CD14-positive monocyte (primary cell): ENCODE data around the gene DEPDC1B. TPM values are rescaled to one million over a fixed set of nuclear protein-coding genes. Genes with fewer than 3 reads are reported as not detected.

Experiments used
- DNase-seq, 3 donors: peaks; one replicate each; pipeline ENCODE4 v3.0.0-alpha.2; 2011 to 2022
- H2AFZ ChIP-seq: 2 replicates; pipeline ENCODE4 v1.6.0; 2012; ENCODE audit warnings: mild to moderate bottlenecking, low read depth, low read length, inconsistent platforms; ENCODE audit not compliant: insufficient read depth, poor library complexity, severe bottlenecking
- H3K27ac ChIP-seq, 2 donors: 1 replicate in 1 of 2; 2 replicates in 1 of 2; pipeline ENCODE4 v1.5.1; 2012 to 2013; ENCODE audit warnings: low read length in 2 of 2, control low read depth in 1 of 2, inconsistent platforms in 1 of 2, low read depth in 1 of 2, mild to moderate bottlenecking in 1 of 2
- H3K27me3 ChIP-seq, 2 donors: one replicate each; pipeline versions ENCODE4 v1.6.0 to v1.6.1; 2011 to 2013; ENCODE audit warnings: low read length in 2 of 2; ENCODE audit not compliant: control insufficient read depth in 2 of 2, insufficient read depth in 2 of 2
- H3K36me3 ChIP-seq, 2 donors: replicated peaks in 1 of 2; 1 replicate in 1 of 2; 2 replicates in 1 of 2; pipeline versions ENCODE4 v1.5.1 to v1.6.1; 2012 to 2013; ENCODE audit warnings: low read length in 2 of 2, control low read depth in 1 of 2, inconsistent platforms in 1 of 2, mild to moderate bottlenecking in 1 of 2; ENCODE audit not compliant: insufficient read depth in 2 of 2, control insufficient read depth in 1 of 2
- H3K4me1 ChIP-seq, 2 donors: 1 replicate in 1 of 2; 2 replicates in 1 of 2; pipeline versions ENCODE4 v1.5.1 to v1.6.1; 2012 to 2013; ENCODE audit warnings: low read length in 2 of 2, control low read depth in 1 of 2, inconsistent platforms in 1 of 2, mild to moderate bottlenecking in 1 of 2, moderate library complexity in 1 of 2; ENCODE audit not compliant: insufficient read depth in 2 of 2, control insufficient read depth in 1 of 2
- H3K4me2 ChIP-seq: replicated peaks from 2 replicates; pipeline ENCODE3; 2012; ENCODE audit warnings: low read length, moderate library complexity, mild to moderate bottlenecking; ENCODE audit not compliant: poor library complexity, severe bottlenecking; ENCODE audit errors: extremely low read depth
- H3K4me3 ChIP-seq, 3 experiments: fragments of 200-600 bp in 1 of 3; sonication (generic) in 1 of 3; replicated peaks in 1 of 3; 1 replicate in 2 of 3; 2 replicates in 1 of 3; pipeline ENCODE4 v1.5.1; 2011 to 2013; ENCODE audit warnings: low read length in 3 of 3, mild to moderate bottlenecking in 3 of 3, control low read depth in 2 of 3, low read depth in 2 of 3, inconsistent platforms in 1 of 3, moderate library complexity in 1 of 3
- H3K79me2 ChIP-seq: 2 replicates; pipeline ENCODE4 v1.6.0; 2012; ENCODE audit warnings: mild to moderate bottlenecking, control low read depth, inconsistent platforms, low read length, moderate library complexity; ENCODE audit not compliant: insufficient read depth
- H3K9ac ChIP-seq: 2 replicates; pipeline ENCODE4 v1.6.0; 2017; ENCODE audit warnings: low read length, mild to moderate bottlenecking; ENCODE audit not compliant: insufficient read depth, poor library complexity, severe bottlenecking
- H3K9me3 ChIP-seq, 2 donors: replicated peaks in 1 of 2; 1 replicate in 1 of 2; 2 replicates in 1 of 2; pipeline versions ENCODE4 v1.5.1 to v1.6.1; 2012 to 2013; ENCODE audit warnings: low read length in 2 of 2, control low read depth in 1 of 2; ENCODE audit not compliant: control insufficient read depth in 1 of 2, insufficient read depth in 1 of 2
- H4K20me1 ChIP-seq: 2 replicates; pipeline ENCODE4 v1.6.0; 2012; ENCODE audit warnings: mild to moderate bottlenecking, low read length, control low read depth, moderate library complexity; ENCODE audit not compliant: insufficient read depth
- H3K27ac Mint-ChIP-seq, 7 donors: one replicate each; pipeline ENCODE4 v1.8.0; 2020; ENCODE audit warnings: mild to moderate bottlenecking in 7 of 7, mixed read lengths in 7 of 7, moderate library complexity in 6 of 7, inconsistent platforms in 2 of 7
- H3K27me3 Mint-ChIP-seq, 3 donors: one replicate each; pipeline ENCODE4 v1.8.0; 2021 to 2022; ENCODE audit warnings: low read depth in 3 of 3, mild to moderate bottlenecking in 3 of 3, mixed read lengths in 3 of 3, moderate library complexity in 3 of 3, inconsistent platforms in 1 of 3
- H3K36me3 Mint-ChIP-seq, 2 donors: one replicate each; pipeline ENCODE4 v1.8.0; 2020; ENCODE audit warnings: mixed read lengths in 2 of 2, inconsistent platforms in 1 of 2, mild to moderate bottlenecking in 1 of 2
- H3K4me1 Mint-ChIP-seq: one replicate; pipeline ENCODE4 v1.8.0; 2020; ENCODE audit warnings: mild to moderate bottlenecking, mixed read lengths
- H3K4me3 Mint-ChIP-seq, 2 donors: one replicate each; pipeline ENCODE4 v1.8.0; 2020; ENCODE audit warnings: mild to moderate bottlenecking in 2 of 2, mixed read lengths in 2 of 2, moderate library complexity in 1 of 2
- H3K9me3 Mint-ChIP-seq, 7 donors: one replicate each; pipeline ENCODE4 v1.8.0; 2020 to 2022; ENCODE audit warnings: mixed read lengths in 7 of 7, mild to moderate bottlenecking in 6 of 7, moderate library complexity in 6 of 7, inconsistent platforms in 2 of 7
- WGBS: methylation state at CpG from one replicate; pipeline ENCODE4 v1.1.5; 2013; ENCODE audit warnings: missing lambda C conversion rate; ENCODE audit not compliant: insufficient coverage; 5-methylcytosine and 5-hydroxymethylcytosine counted together
- intact Hi-C, 2 donors: fragments of 100-400 bp; cut with micrococcal nuclease; formaldehyde crosslinking; loops; one replicate each; pipeline versions ENCODE4 v1.15.0 to v1.15.1; 2023
- polyA plus RNA-seq, 3 donors: library from polyadenylated mRNA; depleted of rRNA in 1 of 3; unstranded in 2 of 3; stranded (reverse) in 1 of 3; fragments of 300-500 nt in 2 of 3; fragments of >200 nt in 1 of 3; fragmentation: Illumina TruSeq in 2 of 3; gene quantifications; 1 replicate in 2 of 3; 2 replicates in 1 of 3; pipeline ENCODE4 v1.2.3, GENCODE V29; 2012 to 2021
- TF ChIP-seq, protein P1 (sequence below): fragments of 200-600 bp; IDR thresholded peaks from one replicate; pipeline ENCODE4 v1.8.0; 2022; ENCODE audit warnings: antibody characterized with exemption, mild to moderate bottlenecking

The DEPDC1B gene
- polyA plus RNA-seq, 3 donors = 0.11 to 0.56 (median 0.14) TPM

DNA sequence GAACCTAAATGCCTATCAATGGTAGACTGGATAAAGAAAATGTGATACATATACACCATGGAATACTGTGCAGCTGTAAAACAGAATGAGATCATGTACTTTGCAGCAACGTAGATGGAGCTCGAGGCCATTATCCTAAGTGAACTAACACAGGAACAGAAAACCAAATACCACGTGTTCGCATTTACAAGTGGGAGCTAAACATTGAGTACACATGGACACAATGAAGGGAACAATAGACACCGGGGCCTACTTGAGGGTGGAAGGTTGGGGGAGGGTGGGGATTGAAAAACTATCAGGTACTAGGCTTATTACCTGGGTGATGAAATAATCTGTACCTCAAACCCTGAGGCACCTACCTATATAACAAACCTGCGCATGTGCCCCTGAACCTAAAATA, 22.4 kb upstream of the DEPDC1B start:
- H2AFZ ChIP-seq = no peak overlapping the region
- H3K4me1 Mint-ChIP-seq = no peaks in the 10 kb centered on the region
- TF ChIP-seq, protein P1, sequence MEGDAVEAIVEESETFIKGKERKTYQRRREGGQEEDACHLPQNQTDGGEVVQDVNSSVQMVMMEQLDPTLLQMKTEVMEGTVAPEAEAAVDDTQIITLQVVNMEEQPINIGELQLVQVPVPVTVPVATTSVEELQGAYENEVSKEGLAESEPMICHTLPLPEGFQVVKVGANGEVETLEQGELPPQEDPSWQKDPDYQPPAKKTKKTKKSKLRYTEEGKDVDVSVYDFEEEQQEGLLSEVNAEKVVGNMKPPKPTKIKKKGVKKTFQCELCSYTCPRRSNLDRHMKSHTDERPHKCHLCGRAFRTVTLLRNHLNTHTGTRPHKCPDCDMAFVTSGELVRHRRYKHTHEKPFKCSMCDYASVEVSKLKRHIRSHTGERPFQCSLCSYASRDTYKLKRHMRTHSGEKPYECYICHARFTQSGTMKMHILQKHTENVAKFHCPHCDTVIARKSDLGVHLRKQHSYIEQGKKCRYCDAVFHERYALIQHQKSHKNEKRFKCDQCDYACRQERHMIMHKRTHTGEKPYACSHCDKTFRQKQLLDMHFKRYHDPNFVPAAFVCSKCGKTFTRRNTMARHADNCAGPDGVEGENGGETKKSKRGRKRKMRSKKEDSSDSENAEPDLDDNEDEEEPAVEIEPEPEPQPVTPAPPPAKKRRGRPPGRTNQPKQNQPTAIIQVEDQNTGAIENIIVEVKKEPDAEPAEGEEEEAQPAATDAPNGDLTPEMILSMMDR = no peak
- no peaks in the 10 kb centered on the region for H3K27me3 ChIP-seq
- no peak overlapping the region for H3K27ac Mint-ChIP-seq
- intact Hi-C loops = no loop called here
- no peaks in the 10 kb centered on the region for H3K4me1 ChIP-seq
- H3K9me3 Mint-ChIP-seq = peaks cover 0 to 5% (median 0%) of the 10 kb centered on the region in 7 donors
- H3K9ac ChIP-seq = no peak overlapping the region
- no peak overlapping the region for H3K4me2 ChIP-seq
- no peak overlapping the region for H3K4me3 Mint-ChIP-seq
- DNase-seq = no peak
- H3K36me3 Mint-ChIP-seq = no peaks in the 10 kb centered on the region
- no peaks in the 10 kb centered on the region for H4K20me1 ChIP-seq
- H3K9me3 ChIP-seq = no peaks in the 10 kb centered on the region
- no CpG with 5 or more reads among the region's 6 CpGs for WGBS
- peaks cover 1 to 3% (median 1%) of the 10 kb centered on the region in 3 donors for H3K27me3 Mint-ChIP-seq
- H3K4me3 ChIP-seq = no peak overlapping the region
- H3K27ac ChIP-seq = no peak overlapping the region
- H3K79me2 ChIP-seq = no peaks in the 10 kb centered on the region
- no peaks in the 10 kb centered on the region for H3K36me3 ChIP-seq

GRCh38 chr5:60719329-60719728, 19.4 kb upstream of the DEPDC1B start:
- Mint-ChIP-seq H3K27me3 (peaks cover 1 to 4% (median 1%) of the 10 kb centered on the region in 3 donors), H3K4me3 (no peak overlapping the region)
- no peaks in the 10 kb centered on the region for H3K79me2 ChIP-seq

More at GRCh38 chr5:60719329-60719728, 19.4 kb upstream of the DEPDC1B start:
- no peaks in the 10 kb centered on the region for H4K20me1 ChIP-seq
- DNase-seq = no peak
- H3K4me2 ChIP-seq = no peak overlapping the region
- intact Hi-C loops = no loop called here
- H3K4me1 Mint-ChIP-seq = no peaks in the 10 kb centered on the region
- no peak overlapping the region for H3K27ac ChIP-seq
- TF ChIP-seq, protein P1 = no peak
- H2AFZ ChIP-seq = no peak overlapping the region
- H3K27me3 ChIP-seq = no peaks in the 10 kb centered on the region
- no peak overlapping the region for H3K9ac ChIP-seq
- no peaks in the 10 kb centered on the region for H3K36me3 Mint-ChIP-seq
- peaks cover 4 to 15% (median 8%) of the 10 kb centered on the region in 7 donors for H3K9me3 Mint-ChIP-seq
- no peaks in the 10 kb centered on the region for H3K36me3 ChIP-seq
- H3K9me3 ChIP-seq = peaks cover 3 to 13% of the 10 kb centered on the region in 2 donors
- no peak overlapping the region for H3K27ac Mint-ChIP-seq
- no peaks in the 10 kb centered on the region for H3K4me1 ChIP-seq
- no peak overlapping the region for H3K4me3 ChIP-seq
